COLO668 (cell line): ENCODE data around the gene PRKAG2.
A peak's percentile ranks its signal among the peaks of the same experiment; 100 is the strongest.
"Not testable (repeated sequence)": the region's sequence is repeated elsewhere in the genome, so short reads cannot be mapped to it uniquely, and the experiment has no call there.

ENCODE experiments used
- DNase-seq: peaks from one replicate; lab custom pipeline; 2025; ENCODE audit not compliant: unreplicated experiment; lab: John Stamatoyannopoulos, UW

PRKAG2 gene

GRCh38 chr7:151600331-151600730, 276.6 kb downstream of the PRKAG2 start:
- DNase-seq = no peak

- DNase-seq = no peak
These were observed 277.3 kb downstream of the PRKAG2 start for GRCh38 chr7:151599401-151600227.

- peak; percentile 22 for DNase-seq
These were observed 279.1 kb downstream of the PRKAG2 start for GRCh38 chr7:151597541-151598444.

- DNase-seq = no peak
These were observed 281.1 kb downstream of the PRKAG2 start for GRCh38 chr7:151595702-151596350.

GRCh38 chr7:151592868-151593486, 283.9 kb downstream of the PRKAG2 start:
- no peak for DNase-seq

GRCh38 chr7:151592330-151592729, 284.6 kb downstream of the PRKAG2 start:
- DNase-seq = no peak

GRCh38 chr7:151591866-151592265, 285.0 kb downstream of the PRKAG2 start:
- DNase-seq = no peak

GRCh38 chr7:151590850-151591771, 285.8 kb downstream of the PRKAG2 start:
- no peak for DNase-seq

- DNase-seq = no peak
These were observed 286.7 kb downstream of the PRKAG2 start for GRCh38 chr7:151590071-151590849.

GRCh38 chr7:151588982-151589381, 287.9 kb downstream of the PRKAG2 start:
- no peak for DNase-seq

GRCh38 chr7:151586531-151587260, 290.2 kb downstream of the PRKAG2 start:
- no peak for DNase-seq

- DNase-seq = no peak
These were observed 291.0 kb downstream of the PRKAG2 start for GRCh38 chr7:151585744-151586393.

GRCh38 chr7:151581741-151582140, 295.2 kb downstream of the PRKAG2 start:
- no peak for DNase-seq

GRCh38 chr7:151579644-151580043, 297.3 kb downstream of the PRKAG2 start:
- DNase-seq = no peak

- no peak for DNase-seq
These were observed 301.5 kb downstream of the PRKAG2 start for GRCh38 chr7:151575410-151575809.

- DNase-seq = not testable (repeated sequence)
These were observed 303.9 kb downstream of the PRKAG2 start for GRCh38 chr7:151573046-151573445.

GRCh38 chr7:151572136-151572535, 304.8 kb downstream of the PRKAG2 start:
- DNase-seq = no peak

GRCh38 chr7:151571471-151571870, 305.4 kb downstream of the PRKAG2 start:
- no peak for DNase-seq
